NCI-H345 treated with DMSO at 0.1 percent for 48 hours (cell line): ENCODE measurements around the gene ZC3H10.
"Not testable (repeated sequence)": the region's sequence is repeated elsewhere in the genome, so short reads cannot be mapped to it uniquely, and the experiment has no call there.

Experiments
- DNase-seq: peaks from one replicate; lab custom pipeline; 2025; ENCODE audit not compliant: unreplicated experiment; lab: John Stamatoyannopoulos, UW

ZC3H10 gene

GRCh38 chr12:56102683-56103065 is 15.4 kb upstream of the ZC3H10 start:
- no peak for DNase-seq

GRCh38 chr12:56103066-56103711 is 14.9 kb upstream of the ZC3H10 start:
- DNase-seq: no peak

- peak; percentile 75 for DNase-seq
These were observed 14.3 kb upstream of the ZC3H10 start for GRCh38 chr12:56103823-56104108.

- DNase-seq: peak; percentile 96
These were observed 13.8 kb upstream of the ZC3H10 start, which contains the start of gene PA2G4 for GRCh38 chr12:56104109-56104814. Gene PA2G4 (plus strand): TSS chr12:56104559. CDS start chr12:56104738, 179 bp downstream.

- no peak for DNase-seq
These were observed 13.1 kb upstream of the ZC3H10 start for GRCh38 chr12:56104815-56105608.

- no peak for DNase-seq
These were observed 12.5 kb upstream of the ZC3H10 start for GRCh38 chr12:56105609-56105902.

GRCh38 chr12:56107242-56107641 is 10.8 kb upstream of the ZC3H10 start:
- no peak for DNase-seq

GRCh38 chr12:56110571-56110970 is 7.5 kb upstream of the ZC3H10 start:
- DNase-seq: no peak

- no peak for DNase-seq
These were observed 4.0 kb upstream of the ZC3H10 start for GRCh38 chr12:56114084-56114483.

GRCh38 chr12:56115329-56115728 is 2.7 kb upstream of the ZC3H10 start:
- DNase-seq: no peak

- DNase-seq: peak; percentile 98
These were observed 1.6 kb upstream of the ZC3H10 start, which contains the start of gene RPL41 for GRCh38 chr12:56116267-56117081. Gene RPL41 (plus strand): TSS chr12:56116633.

GRCh38 chr12:56117082-56117706 is 872 bp upstream of the ZC3H10 start:
- DNase-seq: not testable (repeated sequence)

GRCh38 chr12:56118688-56119357 is 757 bp downstream of the ZC3H10 start:
- no peak for DNase-seq

GRCh38 chr12:56119361-56119796 is 1.3 kb downstream of the ZC3H10 start:
- peak; percentile 82 for DNase-seq

GRCh38 chr12:56120158-56120846 is 2.2 kb downstream of the ZC3H10 start:
- no peak for DNase-seq

GRCh38 chr12:56121204-56121870 is 3.3 kb downstream of the ZC3H10 start:
- DNase-seq: no peak

GRCh38 chr12:56122637-56123036 is 4.6 kb downstream of the ZC3H10 start:
- DNase-seq: no peak

- no peak for DNase-seq
These were observed 6.1 kb downstream of the ZC3H10 start for GRCh38 chr12:56124133-56124532.

GRCh38 chr12:56126732-56127239 is 8.7 kb downstream of the ZC3H10 start:
- no peak for DNase-seq
